ENCODE results near the gene MSRB1. TPM values are rescaled to one million over a fixed set of nuclear protein-coding genes. Genes with fewer than 3 reads are reported as not detected.

The MSRB1 gene
- total and polyA plus RNA-seq, 2 of the 13 experiments (the other 11 are each of a cell fraction or from before 2014, with no cell fraction given) = 32.1 to 75.4 TPM

- TF ChIP-seq MXD3 (CRISPR knock-in tag; IDR thresholded peaks at IDR 0.05) (no peak), PRMT3 (CRISPR knock-in tag; IDR thresholded peaks at IDR 0.05; ENCODE audit: borderline replicate concordance, low read depth) (0 out of 2 replicates have a peak, but pooled peaks have one; percentile 23), ZNF646 (CRISPR knock-in tag; IDR thresholded peaks at IDR 0.05) (no peak), ASH2L (IDR thresholded peaks at IDR 0.05; ENCODE audit: insufficient read length, low read depth, low read length) (peak; percentile 26), ZNF101 (CRISPR knock-in tag; IDR thresholded peaks at IDR 0.05; ENCODE audit: borderline replicate concordance, low read depth) (no peak), ZNF605 (CRISPR knock-in tag; IDR thresholded peaks at IDR 0.05) (peak; percentile 33; the same call in 1 of the 2 replicates), ZNF329 (CRISPR knock-in tag; IDR thresholded peaks at IDR 0.05; ENCODE audit: low read depth) (no peak), NR1H2 (CRISPR knock-in tag; IDR thresholded peaks at IDR 0.05; ENCODE audit: borderline replicate concordance, low read depth) (no peak), ZNF773 (CRISPR knock-in tag; IDR thresholded peaks at IDR 0.05; ENCODE audit: borderline replicate concordance) (no peak), REXO4 (CRISPR knock-in tag; IDR thresholded peaks at IDR 0.05; ENCODE audit: borderline replicate concordance) (no peak), KLF16 (CRISPR knock-in tag; IDR thresholded peaks at IDR 0.05) (0 out of 4 replicates have a peak, but pooled peaks of 1 of the 2 experiments have one; percentile 45), NONO (IDR thresholded peaks at IDR 0.05) (no peak), NONO (CRISPR knock-in tag; conservative IDR thresholded peaks at IDR 0.05) (peak; percentile 54; the same call in 1 of the 2 replicates), CREB1 (IDR thresholded peaks at IDR 0.05) (no peak), CREB1 (CRISPR knock-in tag; IDR thresholded peaks at IDR 0.05) (no peak), TCF12 (IDR thresholded peaks at IDR 0.05) (no peak), TCF12 (CRISPR knock-in tag; IDR thresholded peaks at IDR 0.05) (no peak), HBP1 (CRISPR knock-in tag; IDR thresholded peaks at IDR 0.05; ENCODE audit: low read depth) (no peak), ZBTB7B (CRISPR knock-in tag; IDR thresholded peaks at IDR 0.05) (0 out of 2 replicates have a peak, but pooled peaks have one; percentile 5)
Measured at GRCh38 chr16:1960665-1961630, 17.9 kb upstream of the MSRB1 start (continued).

All from HepG2 (cell line).